Stimulated activated CD4-positive, alpha-beta T cell treated with anti-CD3 and anti-CD28 coated beads, Interleukin-4, amount 100 ng/mL, for 4 hours (primary cell): ENCODE measurements around the gene U2SURP.
"Not testable (repeated sequence)": the region's sequence is repeated elsewhere in the genome, so short reads cannot be mapped to it uniquely, and the experiment has no call there.

Source experiments
- DNase-seq, 2 experiments: peaks; one replicate each; pipeline ENCODE4 v3.0.0-alpha.2; 2020

Gene U2SURP

GRCh38 chr3:143072298-143073020, 71.1 kb downstream of the U2SURP start:
- not testable (repeated sequence) for DNase-seq

GRCh38 chr3:143073541-143073940, 72.2 kb downstream of the U2SURP start:
- not testable (repeated sequence) for DNase-seq

GRCh38 chr3:143073983-143074382, 72.6 kb downstream of the U2SURP start:
- DNase-seq, result not testable (repeated sequence)

- DNase-seq, result no peak
Observed at GRCh38 chr3:143078883-143079282, 77.5 kb downstream of the U2SURP start.

- DNase-seq, result no peak
Observed at GRCh38 chr3:143080196-143080595, 78.8 kb downstream of the U2SURP start.

GRCh38 chr3:143081365-143081764, 80.0 kb downstream of the U2SURP start:
- no peak for DNase-seq

- DNase-seq, result no peak
Observed at GRCh38 chr3:143081844-143082778, 80.7 kb downstream of the U2SURP start.

GRCh38 chr3:143083781-143084180, 82.4 kb downstream of the U2SURP start:
- DNase-seq, result no peak

GRCh38 chr3:143084856-143085731, 83.7 kb downstream of the U2SURP start:
- no peak for DNase-seq

GRCh38 chr3:143088835-143089234, 87.5 kb downstream of the U2SURP start:
- DNase-seq, result no peak

GRCh38 chr3:143089965-143090364, 88.6 kb downstream of the U2SURP start:
- DNase-seq, result no peak

GRCh38 chr3:143090486-143090885, 89.1 kb downstream of the U2SURP start:
- no peak for DNase-seq

- no peak for DNase-seq
Observed at GRCh38 chr3:143090976-143091837, 89.8 kb downstream of the U2SURP start.

GRCh38 chr3:143092191-143092590, 90.8 kb downstream of the U2SURP start:
- DNase-seq, result no peak

GRCh38 chr3:143095813-143096212, 94.4 kb downstream of the U2SURP start:
- no peak for DNase-seq

GRCh38 chr3:143098032-143098764, 96.8 kb downstream of the U2SURP start:
- DNase-seq, result no peak

- no peak for DNase-seq
Observed at GRCh38 chr3:143099210-143099609, 97.8 kb downstream of the U2SURP start.

GRCh38 chr3:143099690-143100089, 98.3 kb downstream of the U2SURP start:
- no peak for DNase-seq

GRCh38 chr3:143100451-143100850, 99.1 kb downstream of the U2SURP start:
- DNase-seq, result no peak

- no peak for DNase-seq
Observed at GRCh38 chr3:143101792-143102381, 100.5 kb downstream of the U2SURP start.

GRCh38 chr3:143103652-143104051, 102.3 kb downstream of the U2SURP start:
- DNase-seq, result no peak
